Measurements from ENCODE around the gene CCDC158. TPM values are rescaled to one million over a fixed set of nuclear protein-coding genes. Genes with fewer than 3 reads are reported as not detected.

Gene CCDC158
- total and polyA plus RNA-seq, 2 donors (not counting 3 experiments of a cell fraction or from before 2014, with no cell fraction given): not detected

DNA sequence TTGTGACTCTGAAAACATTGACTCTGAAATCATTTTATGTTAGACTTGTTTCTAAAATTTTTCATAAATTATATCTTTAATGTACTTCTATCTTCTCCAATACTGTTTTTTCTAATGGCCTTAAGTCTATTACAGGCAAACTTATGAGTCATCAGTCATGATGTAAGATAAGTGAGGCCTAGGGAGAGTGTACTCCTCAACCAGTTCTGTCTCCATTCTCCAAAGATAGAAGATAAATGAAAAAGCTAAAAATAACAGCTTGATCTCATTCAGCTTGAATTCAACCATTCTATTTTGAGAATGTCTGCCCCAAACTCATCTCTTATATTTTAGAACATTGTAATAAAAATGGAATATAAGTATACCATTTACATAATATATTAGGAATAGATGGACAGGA, 79.9 kb downstream of the CCDC158 start:
- no peak overlapping the region for H3K4me2 ChIP-seq (ENCODE audit: insufficient read depth, low read length)
- H2AFZ ChIP-seq (ENCODE audit: low read depth, low read length): no peak overlapping the region
- POLR2A ChIA-PET: no interaction called here
- intact Hi-C loops (cut with micrococcal nuclease): no loop called here
- BruUV-seq (replicated peaks): no TSS peak
- H3K27me3 ChIP-seq (ENCODE audit: control insufficient read depth in 2 of 2, insufficient read depth in 2 of 2, low read length in 2 of 2): peaks cover 0 to 6% of the 10 kb centered on the region in 2 experiments
- no peaks in the 10 kb centered on the region for H3K9me1 ChIP-seq (replicated peaks; ENCODE audit: control insufficient read depth, extremely low read depth, insufficient read depth, low read length)
- H3K9me3 ChIP-seq (replicated peaks; ENCODE audit: control insufficient read depth, insufficient read depth, low read length): no peaks in the 10 kb centered on the region
- no peak overlapping the region for H3K27ac ChIP-seq (ENCODE audit: insufficient read depth, low read depth, low read length)
- H3K4me3 ChIP-seq (replicated peaks in 1 of 3; ENCODE audit: insufficient read depth in 1 of 3, low read depth in 1 of 3, low read length in 3 of 3): no peak overlapping the region
- H3K9ac ChIP-seq (replicated peaks; ENCODE audit: extremely low read depth, insufficient read depth, low read length): no peak overlapping the region
- H4K20me1 ChIP-seq (replicated peaks; ENCODE audit: control insufficient read depth, extremely low read depth, insufficient read depth, low read length): no peaks in the 10 kb centered on the region
- no peaks in the 10 kb centered on the region for H3K36me3 ChIP-seq (ENCODE audit: control insufficient read depth in 2 of 2, extremely low read depth in 1 of 2, insufficient read depth in 2 of 2, low read length in 2 of 2)
- DNase-seq (ENCODE audit: low read depth, low spot score): no peak
- FAIRE-seq: no peak
- dilution Hi-C loops (cut with MboI; ENCODE audit: extremely low pct_ligation_motif_present, low sequenced_read_pairs): no loop called here
- H3K4me1 ChIP-seq (ENCODE audit: control insufficient read depth, extremely low read depth, insufficient read depth, low read length): no peaks in the 10 kb centered on the region
- TF ChIP-seq POLR2A (IDR thresholded peaks at IDR 0.05; ENCODE audit: low read depth, low read length) (no peak), FOS (IDR thresholded peaks at IDR 0.05; ENCODE audit: borderline replicate concordance, insufficient read depth, low read length) (peak; percentile 30), EZH2 (IDR thresholded peaks at IDR 0.05; ENCODE audit: borderline replicate concordance, low read depth, low read length, severe bottlenecking) (no peak), JUN (IDR thresholded peaks at IDR 0.05; ENCODE audit: borderline replicate concordance, insufficient read depth, insufficient read length, low read depth) (peak; percentile 26)
- TF ChIP-seq, protein P1, sequence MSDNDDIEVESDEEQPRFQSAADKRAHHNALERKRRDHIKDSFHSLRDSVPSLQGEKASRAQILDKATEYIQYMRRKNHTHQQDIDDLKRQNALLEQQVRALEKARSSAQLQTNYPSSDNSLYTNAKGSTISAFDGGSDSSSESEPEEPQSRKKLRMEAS (IDR thresholded peaks at IDR 0.05; ENCODE audit: insufficient read depth, insufficient read length): no peak
- TF ChIP-seq, protein P2, sequence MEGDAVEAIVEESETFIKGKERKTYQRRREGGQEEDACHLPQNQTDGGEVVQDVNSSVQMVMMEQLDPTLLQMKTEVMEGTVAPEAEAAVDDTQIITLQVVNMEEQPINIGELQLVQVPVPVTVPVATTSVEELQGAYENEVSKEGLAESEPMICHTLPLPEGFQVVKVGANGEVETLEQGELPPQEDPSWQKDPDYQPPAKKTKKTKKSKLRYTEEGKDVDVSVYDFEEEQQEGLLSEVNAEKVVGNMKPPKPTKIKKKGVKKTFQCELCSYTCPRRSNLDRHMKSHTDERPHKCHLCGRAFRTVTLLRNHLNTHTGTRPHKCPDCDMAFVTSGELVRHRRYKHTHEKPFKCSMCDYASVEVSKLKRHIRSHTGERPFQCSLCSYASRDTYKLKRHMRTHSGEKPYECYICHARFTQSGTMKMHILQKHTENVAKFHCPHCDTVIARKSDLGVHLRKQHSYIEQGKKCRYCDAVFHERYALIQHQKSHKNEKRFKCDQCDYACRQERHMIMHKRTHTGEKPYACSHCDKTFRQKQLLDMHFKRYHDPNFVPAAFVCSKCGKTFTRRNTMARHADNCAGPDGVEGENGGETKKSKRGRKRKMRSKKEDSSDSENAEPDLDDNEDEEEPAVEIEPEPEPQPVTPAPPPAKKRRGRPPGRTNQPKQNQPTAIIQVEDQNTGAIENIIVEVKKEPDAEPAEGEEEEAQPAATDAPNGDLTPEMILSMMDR (IDR thresholded peaks at IDR 0.05; ENCODE audit: extremely low read depth in 1 of 2, insufficient read depth in 1 of 2, low read depth in 1 of 2, low read length in 2 of 2): no peak
- no peaks in the 10 kb centered on the region for H3K79me2 ChIP-seq (ENCODE audit: control insufficient read depth, insufficient read depth, low read length)
- CTCF ChIA-PET: interaction anchor here (0.9 to 1.3 kb wide), 2 partner anchors 8 to 36 kb away, joined by 3 to 4 read pairs; no protein-coding TSS in a partner anchor

All from endothelial cell of umbilical vein (primary cell).